ENCODE results near the gene SKAP2. TPM values are rescaled to one million over a fixed set of nuclear protein-coding genes. Genes with fewer than 3 reads are reported as not detected.

Gene SKAP2
- polyA plus RNA-seq, 2 of the 4 experiments (the other 2 are of a cell fraction) = 18.7 to 23.0 TPM

DNA sequence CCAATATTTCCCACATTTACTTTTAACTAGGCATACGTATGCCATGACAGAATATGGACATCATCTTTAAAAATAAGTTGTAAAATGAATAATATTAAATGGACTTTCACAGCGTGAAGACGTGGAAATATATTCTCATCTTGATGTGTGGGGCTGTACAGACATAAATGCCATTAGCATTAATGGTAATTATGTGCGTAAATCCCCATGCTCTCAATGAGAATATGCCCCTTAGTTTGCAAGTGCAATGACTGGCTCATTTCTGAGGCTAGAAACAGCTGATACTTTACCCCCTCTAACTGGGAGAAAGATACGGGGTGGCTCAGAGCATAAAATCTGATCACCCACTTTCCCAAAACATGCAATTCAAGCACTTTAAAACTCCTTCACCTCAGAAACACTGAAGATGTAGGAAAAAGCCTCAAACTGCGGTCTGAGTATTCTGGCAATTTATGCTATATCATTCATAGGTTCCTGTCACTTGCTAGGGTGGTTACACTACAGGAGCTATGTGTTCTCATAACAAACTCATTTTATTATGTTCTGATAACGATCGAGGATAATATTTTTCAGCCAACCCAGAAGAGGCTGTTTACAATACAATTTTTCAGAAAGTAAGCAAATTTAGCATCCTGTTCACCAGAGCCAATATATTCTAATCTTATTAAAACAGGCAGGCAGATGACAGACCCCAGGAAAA lies 211.8 kb downstream of the SKAP2 start:
- no peak for DNase-seq (ENCODE audit: low read depth in 1 of 2, low spot score in 1 of 2)
- 89% methylated on average over 8 of the region's 8 CpGs for WGBS (ENCODE audit: missing lambda C conversion rate)
- no peak for ATAC-seq
- no peak overlapping the region for H3K4me2 ChIP-seq
- FAIRE-seq = no peak
- no peak overlapping the region for H3K27ac ChIP-seq
- POLR2A ChIA-PET = no interaction called here
- peaks cover 13% of the 10 kb centered on the region; the same call in 2 of the 3 replicates for H3K4me1 ChIP-seq
- no peaks in the 10 kb centered on the region for H3K9me3 ChIP-seq
- TF ChIP-seq SREBF2 (IDR thresholded peaks at IDR 0.05) = no peak
- TF ChIP-seq BCL3 (IDR thresholded peaks at IDR 0.05) = no peak
- TF ChIP-seq SMC3 (IDR thresholded peaks at IDR 0.05) = no peak
- TF ChIP-seq, protein P1, sequence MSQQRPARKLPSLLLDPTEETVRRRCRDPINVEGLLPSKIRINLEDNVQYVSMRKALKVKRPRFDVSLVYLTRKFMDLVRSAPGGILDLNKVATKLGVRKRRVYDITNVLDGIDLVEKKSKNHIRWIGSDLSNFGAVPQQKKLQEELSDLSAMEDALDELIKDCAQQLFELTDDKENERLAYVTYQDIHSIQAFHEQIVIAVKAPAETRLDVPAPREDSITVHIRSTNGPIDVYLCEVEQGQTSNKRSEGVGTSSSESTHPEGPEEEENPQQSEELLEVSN (IDR thresholded peaks at IDR 0.05; ENCODE audit: borderline replicate concordance, low read depth) = no peak
- TF ChIP-seq GATA3 (IDR thresholded peaks at IDR 0.05; ENCODE audit: borderline replicate concordance) = no peak
- TF ChIP-seq RAD21 (conservative IDR thresholded peaks at IDR 0.05 in 1 of 2, IDR thresholded peaks at IDR 0.05 in 1 of 2) = no peak
- no peak for TF ChIP-seq RARB (CRISPR knock-in tag; IDR thresholded peaks at IDR 0.05)
- TF ChIP-seq MAFK (IDR thresholded peaks at IDR 0.05; ENCODE audit: partially characterized antibody) = no peak
- TF ChIP-seq NFE2L2 (conservative IDR thresholded peaks at IDR 0.05; ENCODE audit: low read length) = no peak
- no peak for TF ChIP-seq HMGXB4 (CRISPR knock-in tag; IDR thresholded peaks at IDR 0.05; ENCODE audit: borderline replicate concordance)
- no peak for TF ChIP-seq EHMT2 (IDR thresholded peaks at IDR 0.05; ENCODE audit: low read depth)
- no peak for TF ChIP-seq FOSB (CRISPR knock-in tag; IDR thresholded peaks at IDR 0.05)
- no peak for TF ChIP-seq MYC (IDR thresholded peaks at IDR 0.05; ENCODE audit: borderline replicate concordance, low read length)
- TF ChIP-seq EHF (CRISPR knock-in tag; IDR thresholded peaks at IDR 0.05) = no peak
- TF ChIP-seq, protein P2, sequence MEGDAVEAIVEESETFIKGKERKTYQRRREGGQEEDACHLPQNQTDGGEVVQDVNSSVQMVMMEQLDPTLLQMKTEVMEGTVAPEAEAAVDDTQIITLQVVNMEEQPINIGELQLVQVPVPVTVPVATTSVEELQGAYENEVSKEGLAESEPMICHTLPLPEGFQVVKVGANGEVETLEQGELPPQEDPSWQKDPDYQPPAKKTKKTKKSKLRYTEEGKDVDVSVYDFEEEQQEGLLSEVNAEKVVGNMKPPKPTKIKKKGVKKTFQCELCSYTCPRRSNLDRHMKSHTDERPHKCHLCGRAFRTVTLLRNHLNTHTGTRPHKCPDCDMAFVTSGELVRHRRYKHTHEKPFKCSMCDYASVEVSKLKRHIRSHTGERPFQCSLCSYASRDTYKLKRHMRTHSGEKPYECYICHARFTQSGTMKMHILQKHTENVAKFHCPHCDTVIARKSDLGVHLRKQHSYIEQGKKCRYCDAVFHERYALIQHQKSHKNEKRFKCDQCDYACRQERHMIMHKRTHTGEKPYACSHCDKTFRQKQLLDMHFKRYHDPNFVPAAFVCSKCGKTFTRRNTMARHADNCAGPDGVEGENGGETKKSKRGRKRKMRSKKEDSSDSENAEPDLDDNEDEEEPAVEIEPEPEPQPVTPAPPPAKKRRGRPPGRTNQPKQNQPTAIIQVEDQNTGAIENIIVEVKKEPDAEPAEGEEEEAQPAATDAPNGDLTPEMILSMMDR (IDR thresholded peaks at IDR 0.05) = no peak
- TF ChIP-seq CEBPB (IDR thresholded peaks at IDR 0.05) = no peak
- no peak for TF ChIP-seq CBX8 (IDR thresholded peaks at IDR 0.05)
- no peak overlapping the region for H3K4me3 ChIP-seq
- CTCF ChIA-PET = interaction anchor here (1.3 to 1.5 kb wide), 3 partner anchors 15 to 508 kb away, joined by 3 to 8 read pairs (median 3); no protein-coding TSS in a partner anchor

DNA sequence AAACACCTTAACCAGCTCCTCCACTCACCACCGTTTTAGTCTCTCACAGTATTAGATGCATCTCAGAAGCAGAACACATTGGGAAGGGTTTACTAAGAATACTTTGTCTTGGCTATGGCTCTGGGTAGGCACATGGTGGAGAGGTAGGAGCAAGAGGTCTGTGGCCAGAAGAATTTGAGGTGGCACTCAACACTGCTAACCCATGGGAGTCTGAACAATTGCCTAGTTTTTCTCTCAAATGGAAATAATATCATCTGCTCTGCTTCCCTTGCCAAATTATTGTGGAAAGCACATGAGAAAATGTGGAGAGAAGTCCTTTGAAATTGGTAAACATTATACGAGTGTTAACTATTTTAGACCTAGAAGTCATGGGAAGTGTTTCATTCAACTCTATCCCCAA lies 214.3 kb downstream of the SKAP2 start:
- FAIRE-seq (no peak), ATAC-seq (no peak), DNase-seq (ENCODE audit: low read depth in 1 of 2, low spot score in 1 of 2) (no peak)
- CTCF ChIA-PET = interaction anchor here (0.6 kb wide), 1 partner anchor 9 kb away, joined by 4 read pairs; no protein-coding TSS in a partner anchor
- 58% methylated on average over 2 of the region's 2 CpGs for WGBS (ENCODE audit: missing lambda C conversion rate)
- H3K4me2 ChIP-seq = no peak overlapping the region
- H3K9me3 ChIP-seq = no peaks in the 10 kb centered on the region
- no peak overlapping the region for H3K4me3 ChIP-seq
- no peak overlapping the region for H3K27ac ChIP-seq
- POLR2A ChIA-PET = no interaction called here
- H3K4me1 ChIP-seq = peaks cover 13% of the 10 kb centered on the region; the same call in 2 of the 3 replicates
- TF ChIP-seq BHLHE40 (IDR thresholded peaks at IDR 0.05; ENCODE audit: low read depth, low read length) (no peak), GATA3 (IDR thresholded peaks at IDR 0.05; ENCODE audit: borderline replicate concordance) (no peak), CBX2 (IDR thresholded peaks at IDR 0.05; ENCODE audit: borderline replicate concordance, low read depth) (no peak), ZSCAN20 (CRISPR knock-in tag; IDR thresholded peaks at IDR 0.05) (no peak), KDM1A (IDR thresholded peaks at IDR 0.05; ENCODE audit: low read depth) (no peak), ZNF302 (CRISPR knock-in tag; IDR thresholded peaks at IDR 0.05) (no peak), CEBPB (IDR thresholded peaks at IDR 0.05) (no peak), NFE2L2 (conservative IDR thresholded peaks at IDR 0.05; ENCODE audit: low read length) (no peak), JUN (IDR thresholded peaks at IDR 0.05) (no peak), RFX5 (IDR thresholded peaks at IDR 0.05) (no peak), PHF8 (IDR thresholded peaks at IDR 0.05; ENCODE audit: borderline replicate concordance, low read depth) (no peak), ZC3H11A (IDR thresholded peaks at IDR 0.05) (no peak), EP300 (IDR thresholded peaks at IDR 0.05) (no peak), NR3C1 (IDR thresholded peaks at IDR 0.05) (no peak), RAD21 (conservative IDR thresholded peaks at IDR 0.05 in 1 of 2, IDR thresholded peaks at IDR 0.05 in 1 of 2) (no peak)
- TF ChIP-seq, protein P3, sequence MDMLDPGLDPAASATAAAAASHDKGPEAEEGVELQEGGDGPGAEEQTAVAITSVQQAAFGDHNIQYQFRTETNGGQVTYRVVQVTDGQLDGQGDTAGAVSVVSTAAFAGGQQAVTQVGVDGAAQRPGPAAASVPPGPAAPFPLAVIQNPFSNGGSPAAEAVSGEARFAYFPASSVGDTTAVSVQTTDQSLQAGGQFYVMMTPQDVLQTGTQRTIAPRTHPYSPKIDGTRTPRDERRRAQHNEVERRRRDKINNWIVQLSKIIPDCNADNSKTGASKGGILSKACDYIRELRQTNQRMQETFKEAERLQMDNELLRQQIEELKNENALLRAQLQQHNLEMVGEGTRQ (IDR thresholded peaks at IDR 0.05) = no peak
- TF ChIP-seq, protein P2 (IDR thresholded peaks at IDR 0.05) = no peak

Data from A549 (cell line).